OCI-LY1 (cell line): Measurements from ENCODE around the gene RNASEH1.

ENCODE experiments used
- CTCF ChIP-seq: fragments of 200-600 bp; sonication (generic), shearing (Covaris generic); IDR thresholded peaks from 2 replicates; pipeline ENCODE4 v1.5.1; 2017; ENCODE audit warnings: mild to moderate bottlenecking, antibody characterized with exemption, low read length, moderate library complexity, mixed read lengths
- EZH2 ChIP-seq: fragments of 200-600 bp; sonication (generic), shearing (Covaris generic); IDR thresholded peaks from 2 replicates; pipeline ENCODE4 v1.8.0; 2017; ENCODE audit warnings: borderline replicate concordance, mixed run types, mild to moderate bottlenecking, antibody characterized with exemption, low read length, moderate library complexity, mixed read lengths

GRCh38 chr2:3595404-3595803, 37.3 kb upstream of the RNASEH1 start:
- TF ChIP-seq CTCF (no peak), EZH2 (no peak)
